Mesodermal cell (in vitro differentiated cells): ENCODE results near the gene COL18A1.

Experiments used
- H3K27ac ChIP-seq: 2 replicates; pipeline ENCODE4 v1.7.0; 2013; ENCODE audit warnings: mild to moderate bottlenecking, low read depth, low read length, moderate library complexity; ENCODE audit not compliant: severe bottlenecking
- H3K36me3 ChIP-seq: 2 replicates; pipeline ENCODE4 v1.7.1; 2013; ENCODE audit warnings: mild to moderate bottlenecking, low read length, moderate library complexity; ENCODE audit not compliant: control insufficient read depth, insufficient read depth
- H3K4me1 ChIP-seq: one replicate; pipeline ENCODE4 v1.7.1; 2013; ENCODE audit warnings: mild to moderate bottlenecking, low read length; ENCODE audit not compliant: insufficient read depth, control insufficient read depth, poor library complexity, severe bottlenecking
- H3K4me3 ChIP-seq: 2 replicates; pipeline ENCODE4 v1.7.0; 2013; ENCODE audit warnings: low read length, control low read depth, mild to moderate bottlenecking; ENCODE audit not compliant: insufficient read depth, poor library complexity, severe bottlenecking; ENCODE audit errors: extremely low read depth
- H3K9me3 ChIP-seq: 2 replicates; pipeline ENCODE4 v1.7.1; 2013; ENCODE audit warnings: mild to moderate bottlenecking, low read length, moderate library complexity; ENCODE audit not compliant: control insufficient read depth
- WGBS, 2 experiments: methylation state at CpG; one replicate each; pipeline ENCODE4 v1.1.5; 2013; ENCODE audit warnings: missing lambda C conversion rate in 2 of 2; ENCODE audit not compliant: insufficient coverage in 2 of 2; 5-methylcytosine and 5-hydroxymethylcytosine counted together

Gene COL18A1

GRCh38 chr21:45490049-45490731 is 85.2 kb downstream of the COL18A1 start:
- H3K4me1 ChIP-seq, result peaks cover 2% of the 10 kb centered on the region
- 97% methylated on average over 20 to 21 of the region's 29 CpGs for WGBS, 2 experiments
- no peaks in the 10 kb centered on the region for H3K9me3 ChIP-seq

GRCh38 chr21:45491056-45491455 is 86.1 kb downstream of the COL18A1 start:
- Histone ChIP-seq H3K4me1 (peaks cover 2% of the 10 kb centered on the region), H3K9me3 (no peaks in the 10 kb centered on the region), H3K27ac (no peak overlapping the region), H3K4me3 (no peak overlapping the region), H3K36me3 (peaks cover 90% of the 10 kb centered on the region)
- WGBS, 2 experiments, result 98 to 100% methylated on average over 11 to 13 of the region's 20 CpGs

More at GRCh38 chr21:45490049-45490731, 85.2 kb downstream of the COL18A1 start:
- H3K27ac ChIP-seq, result no peak overlapping the region
- H3K36me3 ChIP-seq, result peaks cover 90% of the 10 kb centered on the region
- H3K4me3 ChIP-seq, result no peak overlapping the region

GRCh38 chr21:45491623-45492022 is 86.7 kb downstream of the COL18A1 start:
- WGBS, 2 experiments, result 95 to 100% methylated on average over 7 to 9 of the region's 9 CpGs
- H3K36me3 ChIP-seq, result peaks cover 90% of the 10 kb centered on the region
- no peak overlapping the region for H3K4me3 ChIP-seq
- H3K9me3 ChIP-seq, result no peaks in the 10 kb centered on the region
- peak overlapping the region; percentile 16 for H3K27ac ChIP-seq
- peaks cover 2% of the 10 kb centered on the region for H3K4me1 ChIP-seq

GRCh38 chr21:45492765-45493164 is 87.8 kb downstream of the COL18A1 start:
- no peak overlapping the region for H3K4me3 ChIP-seq
- no peaks in the 10 kb centered on the region for H3K9me3 ChIP-seq
- no peak overlapping the region for H3K27ac ChIP-seq
- 99% methylated on average over 16 to 18 of the region's 20 CpGs for WGBS, 2 experiments
- H3K36me3 ChIP-seq, result peaks cover 90% of the 10 kb centered on the region
- H3K4me1 ChIP-seq, result peaks cover 2% of the 10 kb centered on the region

GRCh38 chr21:45493401-45494001 is 88.5 kb downstream of the COL18A1 start:
- WGBS, 2 experiments, result 95 to 99% methylated on average over 11 to 19 of the region's 21 CpGs
- Histone ChIP-seq H3K4me3 (no peak overlapping the region), H3K36me3 (peaks cover 94% of the 10 kb centered on the region), H3K4me1 (peaks cover 2% of the 10 kb centered on the region), H3K9me3 (no peaks in the 10 kb centered on the region), H3K27ac (no peak overlapping the region)

- no peaks in the 10 kb centered on the region for H3K4me1 ChIP-seq
- peaks cover 95% of the 10 kb centered on the region for H3K36me3 ChIP-seq
- WGBS, 2 experiments, result 95 to 98% methylated on average over 22 to 26 of the region's 27 CpGs
- no peak overlapping the region for H3K4me3 ChIP-seq
- no peaks in the 10 kb centered on the region for H3K9me3 ChIP-seq
- no peak overlapping the region for H3K27ac ChIP-seq
Measured at GRCh38 chr21:45494135-45494850, 89.3 kb downstream of the COL18A1 start.

- Histone ChIP-seq H3K27ac (no peak overlapping the region), H3K4me1 (no peaks in the 10 kb centered on the region), H3K9me3 (no peaks in the 10 kb centered on the region), H3K36me3 (peaks cover 97% of the 10 kb centered on the region), H3K4me3 (no peak overlapping the region)
- WGBS, 2 experiments, result 92 to 93% methylated on average over 23 to 25 of the region's 30 CpGs
Measured at GRCh38 chr21:45494851-45495680, 90.1 kb downstream of the COL18A1 start.

- 97 to 98% methylated on average over 16 to 17 of the region's 18 CpGs for WGBS, 2 experiments
- Histone ChIP-seq H3K9me3 (no peaks in the 10 kb centered on the region), H3K36me3 (peaks cover 86% of the 10 kb centered on the region)
Measured at GRCh38 chr21:45496151-45496967, 91.4 kb downstream of the COL18A1 start.

GRCh38 chr21:45496968-45497845 is 92.2 kb downstream of the COL18A1 start:
- no peak overlapping the region for H3K27ac ChIP-seq
- WGBS, 2 experiments, result 98 to 99% methylated on average over 19 of the region's 22 CpGs
- no peaks in the 10 kb centered on the region for H3K4me1 ChIP-seq
- no peak overlapping the region for H3K4me3 ChIP-seq
- no peaks in the 10 kb centered on the region for H3K9me3 ChIP-seq
- peaks cover 81% of the 10 kb centered on the region for H3K36me3 ChIP-seq

More at GRCh38 chr21:45496151-45496967, 91.4 kb downstream of the COL18A1 start:
- H3K4me1 ChIP-seq, result no peaks in the 10 kb centered on the region
- H3K27ac ChIP-seq, result no peak overlapping the region
- no peak overlapping the region for H3K4me3 ChIP-seq
